ENCODE results near the gene ACTR6.
A peak's percentile ranks its signal among the peaks of the same experiment; 100 is the strongest.

Gene ACTR6

DNA sequence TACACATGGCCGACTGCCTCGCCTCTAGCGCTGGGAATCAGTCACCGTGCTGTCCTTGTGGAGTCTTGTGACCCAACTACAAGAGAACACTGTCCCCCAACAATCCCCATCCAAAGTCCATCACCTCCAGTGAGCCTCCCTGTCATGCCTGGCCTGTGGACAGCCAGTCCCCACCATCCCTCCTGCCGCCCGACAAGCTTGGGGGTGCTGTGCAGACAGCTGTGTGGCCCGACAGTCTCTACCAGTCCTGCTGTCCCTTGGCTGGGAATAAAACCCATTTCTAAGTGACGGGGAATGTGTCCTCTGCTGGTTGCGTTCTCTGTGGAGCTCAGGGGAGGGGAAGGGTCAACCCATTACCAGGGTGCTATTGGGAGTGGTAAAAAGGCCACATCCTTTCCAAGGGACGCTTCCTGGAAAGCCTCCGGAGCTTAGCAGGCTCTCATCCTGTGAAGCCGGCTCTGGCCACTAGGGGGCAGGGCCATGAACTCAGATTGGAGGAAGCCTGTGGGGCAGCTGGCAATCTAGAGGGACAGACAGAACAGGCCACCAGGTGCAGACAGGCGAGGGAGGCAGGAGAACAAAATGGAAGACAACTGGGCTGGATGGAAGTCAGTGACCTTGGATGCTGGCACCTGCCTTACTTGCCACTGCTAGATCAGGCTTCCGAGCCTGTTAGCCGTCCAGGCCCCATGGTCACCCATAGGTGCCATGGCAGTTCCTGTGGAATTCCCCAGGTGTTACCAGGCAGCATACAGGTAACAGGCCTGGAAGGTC lies 46.0 kb upstream of the ACTR6 start:
- no peaks in the 10 kb centered on the region for H3F3A ChIP-seq (ENCODE audit: insufficient read depth, low read length)
- no peaks in the 10 kb centered on the region for H4K20me1 ChIP-seq (ENCODE audit: insufficient read depth, low read length)
- H3K27ac ChIP-seq (ENCODE audit: low read depth, low read length, poor library complexity, severe bottlenecking): no peak overlapping the region
- no peaks in the 10 kb centered on the region for H3K36me3 ChIP-seq (ENCODE audit: insufficient read depth, low read length)
- no peaks in the 10 kb centered on the region for H3K4me1 ChIP-seq (ENCODE audit: insufficient read depth, low read length, severe bottlenecking)
- no peaks in the 10 kb centered on the region for H3K79me2 ChIP-seq (ENCODE audit: insufficient read depth, low read length)
- no peaks in the 10 kb centered on the region for H3K27me3 ChIP-seq (ENCODE audit: insufficient read depth, low read length)
- no peak overlapping the region for H3K4me3 ChIP-seq (ENCODE audit: low read depth, low read length, poor library complexity, severe bottlenecking)
- H3K9ac ChIP-seq (ENCODE audit: low read length): no peak overlapping the region
- no peak overlapping the region for H3K4me2 ChIP-seq (ENCODE audit: low read length)
- H2AFZ ChIP-seq (ENCODE audit: low read length): no peak overlapping the region
- no peaks in the 10 kb centered on the region for H3K9me3 ChIP-seq (ENCODE audit: low read length)
- TF ChIP-seq, protein P1, sequence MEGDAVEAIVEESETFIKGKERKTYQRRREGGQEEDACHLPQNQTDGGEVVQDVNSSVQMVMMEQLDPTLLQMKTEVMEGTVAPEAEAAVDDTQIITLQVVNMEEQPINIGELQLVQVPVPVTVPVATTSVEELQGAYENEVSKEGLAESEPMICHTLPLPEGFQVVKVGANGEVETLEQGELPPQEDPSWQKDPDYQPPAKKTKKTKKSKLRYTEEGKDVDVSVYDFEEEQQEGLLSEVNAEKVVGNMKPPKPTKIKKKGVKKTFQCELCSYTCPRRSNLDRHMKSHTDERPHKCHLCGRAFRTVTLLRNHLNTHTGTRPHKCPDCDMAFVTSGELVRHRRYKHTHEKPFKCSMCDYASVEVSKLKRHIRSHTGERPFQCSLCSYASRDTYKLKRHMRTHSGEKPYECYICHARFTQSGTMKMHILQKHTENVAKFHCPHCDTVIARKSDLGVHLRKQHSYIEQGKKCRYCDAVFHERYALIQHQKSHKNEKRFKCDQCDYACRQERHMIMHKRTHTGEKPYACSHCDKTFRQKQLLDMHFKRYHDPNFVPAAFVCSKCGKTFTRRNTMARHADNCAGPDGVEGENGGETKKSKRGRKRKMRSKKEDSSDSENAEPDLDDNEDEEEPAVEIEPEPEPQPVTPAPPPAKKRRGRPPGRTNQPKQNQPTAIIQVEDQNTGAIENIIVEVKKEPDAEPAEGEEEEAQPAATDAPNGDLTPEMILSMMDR (IDR thresholded peaks at IDR 0.05; ENCODE audit: low read length): peak; percentile 89
- TF ChIP-seq EZH2 (IDR thresholded peaks at IDR 0.05; ENCODE audit: borderline replicate concordance, low read length): no peak
- no peaks in the 10 kb centered on the region for H3K9me2 ChIP-seq (ENCODE audit: low read depth, low read length)

DNA sequence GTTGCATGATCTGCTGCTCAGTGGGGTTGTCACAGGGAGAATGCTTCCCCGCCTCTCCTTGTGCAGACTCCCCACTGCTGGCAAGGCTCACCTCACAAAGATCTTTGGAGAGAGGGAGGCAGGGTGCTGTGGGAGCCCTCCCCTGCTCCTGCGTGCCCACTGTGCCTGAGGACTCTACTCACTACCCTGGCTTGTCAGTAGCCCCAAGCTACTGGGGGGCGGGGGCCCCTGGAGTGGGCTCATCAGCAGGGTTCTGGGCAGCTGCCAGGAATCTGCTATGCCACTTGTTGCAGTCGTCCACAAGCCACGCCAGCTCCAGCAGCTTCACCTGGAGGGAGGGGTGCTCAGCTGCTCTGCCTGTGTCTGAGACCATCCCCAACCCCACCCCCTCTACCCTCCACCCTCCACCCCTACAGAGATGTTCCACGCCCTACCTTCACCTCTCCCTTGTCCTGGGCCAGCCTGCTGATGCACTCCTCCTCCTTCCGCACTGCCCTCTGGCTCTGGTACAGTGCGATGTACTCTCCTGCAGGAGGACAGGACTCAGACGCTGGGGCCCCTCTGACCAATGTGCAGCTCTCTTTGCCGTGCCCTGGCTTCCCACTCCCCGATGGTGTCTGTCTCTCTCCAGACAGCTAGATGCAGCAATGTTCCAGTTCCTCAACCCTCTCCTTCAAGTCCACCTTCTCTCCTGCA lies 43.7 kb upstream of the ACTR6 start:
- Histone ChIP-seq H3F3A (ENCODE audit: insufficient read depth, low read length) (no peaks in the 10 kb centered on the region), H3K79me2 (ENCODE audit: insufficient read depth, low read length) (no peaks in the 10 kb centered on the region), H3K9me2 (ENCODE audit: low read depth, low read length) (no peaks in the 10 kb centered on the region), H3K27me3 (ENCODE audit: insufficient read depth, low read length) (no peaks in the 10 kb centered on the region), H3K9ac (ENCODE audit: low read length) (no peak overlapping the region), H3K36me3 (ENCODE audit: insufficient read depth, low read length) (no peaks in the 10 kb centered on the region), H2AFZ (ENCODE audit: low read length) (no peak overlapping the region), H4K20me1 (ENCODE audit: insufficient read depth, low read length) (no peaks in the 10 kb centered on the region), H3K27ac (ENCODE audit: low read depth, low read length, poor library complexity, severe bottlenecking) (no peak overlapping the region), H3K4me2 (ENCODE audit: low read length) (no peak overlapping the region), H3K9me3 (ENCODE audit: low read length) (no peaks in the 10 kb centered on the region), H3K4me3 (ENCODE audit: low read depth, low read length, poor library complexity, severe bottlenecking) (no peak overlapping the region), H3K4me1 (ENCODE audit: insufficient read depth, low read length, severe bottlenecking) (no peaks in the 10 kb centered on the region)
- TF ChIP-seq, protein P1 (IDR thresholded peaks at IDR 0.05; ENCODE audit: low read length): no peak
- no peak for TF ChIP-seq EZH2 (IDR thresholded peaks at IDR 0.05; ENCODE audit: borderline replicate concordance, low read length)

- H3K27me3 ChIP-seq (ENCODE audit: insufficient read depth, low read length): no peaks in the 10 kb centered on the region
- H2AFZ ChIP-seq (ENCODE audit: low read length): no peak overlapping the region
- no peaks in the 10 kb centered on the region for H3K36me3 ChIP-seq (ENCODE audit: insufficient read depth, low read length)
- H4K20me1 ChIP-seq (ENCODE audit: insufficient read depth, low read length): no peaks in the 10 kb centered on the region
- no peak overlapping the region for H3K4me2 ChIP-seq (ENCODE audit: low read length)
- no peaks in the 10 kb centered on the region for H3K4me1 ChIP-seq (ENCODE audit: insufficient read depth, low read length, severe bottlenecking)
- H3K9ac ChIP-seq (ENCODE audit: low read length): no peak overlapping the region
- no peaks in the 10 kb centered on the region for H3K79me2 ChIP-seq (ENCODE audit: insufficient read depth, low read length)
- H3K4me3 ChIP-seq (ENCODE audit: low read depth, low read length, poor library complexity, severe bottlenecking): no peak overlapping the region
- no peak overlapping the region for H3K27ac ChIP-seq (ENCODE audit: low read depth, low read length, poor library complexity, severe bottlenecking)
- no peaks in the 10 kb centered on the region for H3F3A ChIP-seq (ENCODE audit: insufficient read depth, low read length)
- no peaks in the 10 kb centered on the region for H3K9me2 ChIP-seq (ENCODE audit: low read depth, low read length)
- H3K9me3 ChIP-seq (ENCODE audit: low read length): no peaks in the 10 kb centered on the region
- TF ChIP-seq, protein P1 (IDR thresholded peaks at IDR 0.05; ENCODE audit: low read length): no peak
- no peak for TF ChIP-seq EZH2 (IDR thresholded peaks at IDR 0.05; ENCODE audit: borderline replicate concordance, low read length)
Measured at GRCh38 chr12:100157427-100157821, 43.2 kb upstream of the ACTR6 start.
